ENCODE results near the gene EPB41L2.
"Not testable (repeated sequence)": the region's sequence is repeated elsewhere in the genome, so short reads cannot be mapped to it uniquely, and the experiment has no call there.

Gene EPB41L2

GRCh38 chr6:130971504-130971903, 91.5 kb downstream of the EPB41L2 start:
- no peak for DNase-seq

- DNase-seq = no peak
These were observed 92.1 kb downstream of the EPB41L2 start for GRCh38 chr6:130970839-130971410.

- no peak for DNase-seq
These were observed 93.1 kb downstream of the EPB41L2 start for GRCh38 chr6:130969791-130970491.

GRCh38 chr6:130969166-130969565, 93.9 kb downstream of the EPB41L2 start:
- no peak for DNase-seq

- no peak for DNase-seq
These were observed 94.6 kb downstream of the EPB41L2 start for GRCh38 chr6:130968476-130968875.

GRCh38 chr6:130967502-130968445, 95.3 kb downstream of the EPB41L2 start:
- DNase-seq = no peak

- no peak for DNase-seq
These were observed 96.6 kb downstream of the EPB41L2 start for GRCh38 chr6:130966344-130966980.

GRCh38 chr6:130965656-130966055, 97.4 kb downstream of the EPB41L2 start:
- no peak for DNase-seq

GRCh38 chr6:130964808-130965604, 98.0 kb downstream of the EPB41L2 start:
- no peak for DNase-seq

GRCh38 chr6:130964289-130964688, 98.8 kb downstream of the EPB41L2 start:
- DNase-seq = no peak

- DNase-seq = no peak
These were observed 100.1 kb downstream of the EPB41L2 start for GRCh38 chr6:130962966-130963365.

GRCh38 chr6:130961148-130961547, 101.9 kb downstream of the EPB41L2 start:
- DNase-seq = no peak

GRCh38 chr6:130959951-130960350, 103.1 kb downstream of the EPB41L2 start:
- no peak for DNase-seq

GRCh38 chr6:130958468-130958867, 104.6 kb downstream of the EPB41L2 start:
- DNase-seq = no peak

GRCh38 chr6:130955755-130956154, 107.3 kb downstream of the EPB41L2 start:
- DNase-seq = no peak

GRCh38 chr6:130949553-130949952, 113.5 kb downstream of the EPB41L2 start:
- no peak for DNase-seq

- no peak for DNase-seq
These were observed 115.6 kb downstream of the EPB41L2 start for GRCh38 chr6:130947464-130947863.

GRCh38 chr6:130946076-130946475, 117.0 kb downstream of the EPB41L2 start:
- DNase-seq = no peak

GRCh38 chr6:130945401-130945919, 117.6 kb downstream of the EPB41L2 start:
- DNase-seq = no peak

- no peak for DNase-seq
These were observed 118.6 kb downstream of the EPB41L2 start for GRCh38 chr6:130944486-130944885.

GRCh38 chr6:130943738-130944137, 119.3 kb downstream of the EPB41L2 start:
- no peak for DNase-seq

GRCh38 chr6:130942752-130943151, 120.3 kb downstream of the EPB41L2 start:
- not testable (repeated sequence) for DNase-seq

Measured in NCI-H187 treated with DMSO at 0.1 percent for 48 hours (cell line).